Activated T-cell treated with anti-CD3 and anti-CD28 coated beads, Interleukin-2, amount 50 U/mL, for 72 hours (primary cell): ENCODE results near the gene PSMD8. TPM values are rescaled to one million over a fixed set of nuclear protein-coding genes. Genes with fewer than 3 reads are reported as not detected.
"Not testable (repeated sequence)": the region's sequence is repeated elsewhere in the genome, so short reads cannot be mapped to it uniquely, and the experiment has no call there.

ENCODE experiments used
- ATAC-seq, 2 donors: fragments of 150-1000 bp; cut with Tn5 transposase; replicated peaks in 1 of 2; 2 replicates each; pipeline ENCODE4 v1.10.0; 2021; ENCODE audit warnings: moderate library complexity in 2 of 2, mild to moderate bottlenecking in 1 of 2
- DNase-seq, 2 donors: peaks; one replicate each; pipeline ENCODE4 v3.0.0; 2021 to 2022; ENCODE audit warnings: mixed read lengths in 1 of 2
- H3K27ac Mint-ChIP-seq: one replicate; pipeline ENCODE4 v1.8.0; 2022; ENCODE audit warnings: mild to moderate bottlenecking, moderate library complexity, mixed read lengths
- H3K27me3 Mint-ChIP-seq: one replicate; pipeline ENCODE4 v1.8.0; 2022; ENCODE audit warnings: low read depth, mixed read lengths
- H3K36me3 Mint-ChIP-seq, 2 donors: one replicate each; pipeline ENCODE4 v1.8.0; 2022; ENCODE audit warnings: mixed read lengths in 2 of 2, mild to moderate bottlenecking in 1 of 2; ENCODE audit not compliant: insufficient read depth in 2 of 2
- H3K4me1 Mint-ChIP-seq: one replicate; pipeline ENCODE4 v1.8.0; 2022; ENCODE audit warnings: low read depth, mixed read lengths
- H3K4me3 Mint-ChIP-seq, 2 donors: one replicate each; pipeline ENCODE4 v1.8.0; 2022; ENCODE audit warnings: mild to moderate bottlenecking in 2 of 2, mixed read lengths in 2 of 2, moderate library complexity in 2 of 2
- H3K9me3 Mint-ChIP-seq, 2 donors: one replicate each; pipeline ENCODE4 v1.8.0; 2022; ENCODE audit warnings: mixed read lengths in 2 of 2
- total RNA-seq, 2 donors: library from RNA; stranded (reverse); gene quantifications; one replicate each; pipeline ENCODE4 v1.2.3, GENCODE V29; 2022

PSMD8 gene
- total RNA-seq, 2 donors from 2014 or later, result 136 to 168 TPM

DNA sequence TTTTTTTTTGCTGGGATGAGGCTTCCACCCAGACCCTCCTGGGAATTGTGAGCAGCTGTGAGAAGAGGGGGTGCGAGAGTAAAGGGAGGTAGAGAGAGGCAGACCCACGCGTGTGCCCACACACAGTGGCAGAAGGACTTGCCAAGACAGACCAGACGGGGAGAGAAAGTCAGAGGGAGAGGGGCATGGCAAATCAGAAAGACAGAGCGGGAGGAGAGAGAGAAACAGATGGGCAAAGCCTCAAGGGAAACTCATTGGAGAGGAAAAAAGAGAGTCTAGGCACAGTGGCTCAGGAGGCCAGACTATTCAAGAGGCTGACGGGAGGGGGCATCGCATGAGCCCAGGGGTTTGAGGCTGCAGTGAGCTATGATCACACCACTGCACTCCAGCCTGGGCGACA, 21.8 kb upstream of the PSMD8 start:
- no peaks in the 10 kb centered on the region for H3K9me3 Mint-ChIP-seq
- H3K36me3 Mint-ChIP-seq, result no peaks in the 10 kb centered on the region
- DNase-seq (no peak), ATAC-seq (no peak)
- H3K27ac Mint-ChIP-seq, result no peak overlapping the region
- peaks cover 6% of the 10 kb centered on the region for H3K27me3 Mint-ChIP-seq
- no peak overlapping the region for H3K4me3 Mint-ChIP-seq
- H3K4me1 Mint-ChIP-seq, result no peaks in the 10 kb centered on the region

DNA sequence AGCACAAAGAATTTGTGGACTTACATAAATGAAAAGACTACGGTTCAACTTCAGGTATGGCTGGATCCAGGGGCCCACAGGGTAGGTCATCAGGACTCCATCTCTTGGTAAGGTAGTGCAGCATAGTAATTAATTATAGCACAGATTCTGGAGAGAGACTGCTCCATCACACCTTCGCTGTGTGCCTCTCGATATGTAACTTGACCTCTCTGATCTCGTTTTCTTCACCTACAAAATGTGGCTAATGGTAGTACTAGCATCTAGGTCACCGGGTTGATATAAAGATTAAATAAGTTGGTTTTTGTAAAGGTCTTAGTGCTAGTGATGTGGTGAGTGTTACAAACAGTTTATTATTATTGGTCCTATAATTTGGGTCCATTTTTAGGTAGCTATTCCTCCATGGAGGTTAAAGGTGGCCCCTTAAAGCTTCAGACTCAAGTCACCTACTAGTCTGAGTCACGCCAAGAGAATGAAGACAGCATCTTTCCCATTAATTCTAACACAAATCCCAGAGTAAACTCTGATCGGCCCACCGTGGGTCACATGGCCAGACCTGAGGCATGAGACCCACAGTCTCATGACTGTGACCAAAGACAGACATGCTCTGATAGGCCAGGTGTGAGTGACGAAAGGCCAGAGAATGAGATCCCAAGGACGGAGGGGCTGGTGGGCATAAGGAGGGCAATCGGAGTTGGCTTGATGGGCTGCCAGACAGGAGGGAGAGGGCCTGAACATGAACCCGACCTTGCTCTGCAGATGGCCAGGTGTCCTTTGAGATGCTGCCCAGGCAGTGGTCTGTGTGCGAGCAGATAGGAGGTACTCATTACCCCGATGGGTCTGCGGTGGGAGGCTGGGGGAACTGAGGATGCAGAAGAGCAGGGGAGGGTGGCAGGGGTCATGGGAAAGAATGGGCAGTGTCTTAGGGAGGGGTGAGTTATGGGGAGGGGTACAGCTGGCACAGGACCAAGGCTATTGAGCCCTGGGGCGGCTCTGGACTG, 18.3 kb upstream of the PSMD8 start:
- H3K9me3 Mint-ChIP-seq, result no peaks in the 10 kb centered on the region
- ATAC-seq (no peak), DNase-seq (no peak)
- peaks cover 5% of the 10 kb centered on the region for H3K4me1 Mint-ChIP-seq
- H3K4me3 Mint-ChIP-seq, result no peak overlapping the region
- no peak overlapping the region for H3K27ac Mint-ChIP-seq
- no peaks in the 10 kb centered on the region for H3K36me3 Mint-ChIP-seq
- H3K27me3 Mint-ChIP-seq, result peaks cover 22% of the 10 kb centered on the region

DNA sequence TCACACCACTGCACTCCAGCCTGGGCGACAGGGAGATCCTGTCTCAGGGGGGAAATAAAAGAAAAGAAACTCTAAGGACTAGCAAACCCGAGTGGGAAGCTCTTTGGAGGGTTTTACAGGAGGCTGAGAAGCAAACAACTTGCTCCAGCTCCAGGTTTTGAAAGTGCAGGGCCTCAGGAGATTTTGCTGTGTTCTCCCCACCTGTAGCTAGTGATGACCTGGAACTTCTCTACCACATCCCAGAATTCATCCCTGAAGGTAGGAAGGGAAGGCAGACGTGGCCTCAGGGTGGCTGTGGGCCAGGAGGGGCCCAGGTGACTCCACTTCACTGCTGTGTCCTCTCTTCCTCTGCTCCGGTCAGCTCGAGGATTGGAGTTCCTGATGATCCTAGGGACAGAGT, 16.3 kb upstream of the PSMD8 start:
- H3K27ac Mint-ChIP-seq, result no peak overlapping the region
- H3K9me3 Mint-ChIP-seq, result no peaks in the 10 kb centered on the region
- no peaks in the 10 kb centered on the region for H3K36me3 Mint-ChIP-seq
- peaks cover 22% of the 10 kb centered on the region for H3K4me1 Mint-ChIP-seq
- peaks cover 29% of the 10 kb centered on the region for H3K27me3 Mint-ChIP-seq
- ATAC-seq, result no peak
- no peak overlapping the region for H3K4me3 Mint-ChIP-seq
- no peak for DNase-seq

DNA sequence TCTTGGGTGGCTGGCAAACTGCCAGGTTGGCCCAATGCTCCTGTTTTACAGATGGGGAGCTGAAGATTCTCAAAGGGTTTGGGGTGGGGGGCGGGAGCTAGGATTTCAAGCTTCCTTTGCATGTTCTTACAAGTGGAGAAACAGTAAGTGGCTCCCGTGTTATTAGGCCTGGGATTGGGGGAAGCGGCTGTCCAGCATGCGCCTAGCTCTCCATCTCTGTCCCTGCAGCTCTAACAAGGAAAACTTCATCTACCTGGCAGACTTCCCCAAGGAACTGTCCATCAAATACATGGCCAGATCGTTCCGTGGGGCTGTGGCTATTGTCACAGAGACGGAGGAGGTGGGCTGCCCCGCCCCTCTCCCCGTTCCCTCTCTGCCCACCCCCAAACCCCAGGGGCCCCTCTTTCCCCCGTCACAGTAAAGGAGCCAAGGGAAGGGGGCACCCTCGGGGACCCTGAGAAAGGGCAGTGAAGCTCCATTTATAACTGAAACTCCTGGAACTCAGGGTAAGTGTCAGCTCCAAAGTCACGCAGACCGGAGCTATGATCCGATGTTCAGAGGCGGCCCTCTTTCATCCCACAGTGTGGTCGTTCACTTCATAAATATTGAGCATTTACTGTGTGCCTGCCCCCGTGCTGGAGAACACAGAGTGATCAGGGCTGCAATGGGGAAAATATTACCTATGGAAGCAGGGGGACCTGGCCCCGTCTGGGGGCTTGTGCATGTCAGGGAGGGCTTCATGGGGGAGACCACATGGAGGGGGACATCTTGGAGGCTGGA, 14.9 kb upstream of the PSMD8 start:
- no peak overlapping the region for H3K4me3 Mint-ChIP-seq
- no peaks in the 10 kb centered on the region for H3K36me3 Mint-ChIP-seq
- no peak overlapping the region for H3K27ac Mint-ChIP-seq
- ATAC-seq (no peak), DNase-seq (no peak)
- peaks cover 25% of the 10 kb centered on the region for H3K27me3 Mint-ChIP-seq
- no peaks in the 10 kb centered on the region for H3K9me3 Mint-ChIP-seq
- H3K4me1 Mint-ChIP-seq, result peaks cover 23% of the 10 kb centered on the region

DNA sequence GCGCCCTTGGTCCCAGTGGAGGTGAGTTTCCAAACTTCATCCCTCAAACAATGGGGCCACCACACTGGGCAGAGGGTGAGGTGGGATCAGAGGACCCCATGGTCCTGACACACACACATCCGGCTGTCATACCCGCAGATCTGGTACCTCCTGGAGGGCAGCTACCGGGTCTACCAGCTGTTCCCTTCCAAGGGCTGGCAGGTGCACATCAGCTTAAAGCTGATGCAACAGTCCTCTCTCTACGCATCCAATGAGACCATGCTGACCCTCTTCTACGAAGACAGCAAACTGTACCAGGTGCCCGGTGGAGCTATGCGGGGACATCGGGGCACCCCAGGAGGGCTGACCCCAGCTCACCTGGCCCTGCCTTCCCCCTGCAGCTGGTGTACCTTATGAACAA, 14.0 kb upstream of the PSMD8 start:
- DNase-seq (peak in 1 of 2 donors; percentile 26), ATAC-seq (no peak)
- Mint-ChIP-seq H3K36me3 (no peaks in the 10 kb centered on the region), H3K9me3 (no peaks in the 10 kb centered on the region), H3K4me1 (peaks cover 23% of the 10 kb centered on the region), H3K4me3 (peak overlapping the region; percentile 86 to 93), H3K27me3 (peaks cover 23% of the 10 kb centered on the region), H3K27ac (no peak overlapping the region)

DNA sequence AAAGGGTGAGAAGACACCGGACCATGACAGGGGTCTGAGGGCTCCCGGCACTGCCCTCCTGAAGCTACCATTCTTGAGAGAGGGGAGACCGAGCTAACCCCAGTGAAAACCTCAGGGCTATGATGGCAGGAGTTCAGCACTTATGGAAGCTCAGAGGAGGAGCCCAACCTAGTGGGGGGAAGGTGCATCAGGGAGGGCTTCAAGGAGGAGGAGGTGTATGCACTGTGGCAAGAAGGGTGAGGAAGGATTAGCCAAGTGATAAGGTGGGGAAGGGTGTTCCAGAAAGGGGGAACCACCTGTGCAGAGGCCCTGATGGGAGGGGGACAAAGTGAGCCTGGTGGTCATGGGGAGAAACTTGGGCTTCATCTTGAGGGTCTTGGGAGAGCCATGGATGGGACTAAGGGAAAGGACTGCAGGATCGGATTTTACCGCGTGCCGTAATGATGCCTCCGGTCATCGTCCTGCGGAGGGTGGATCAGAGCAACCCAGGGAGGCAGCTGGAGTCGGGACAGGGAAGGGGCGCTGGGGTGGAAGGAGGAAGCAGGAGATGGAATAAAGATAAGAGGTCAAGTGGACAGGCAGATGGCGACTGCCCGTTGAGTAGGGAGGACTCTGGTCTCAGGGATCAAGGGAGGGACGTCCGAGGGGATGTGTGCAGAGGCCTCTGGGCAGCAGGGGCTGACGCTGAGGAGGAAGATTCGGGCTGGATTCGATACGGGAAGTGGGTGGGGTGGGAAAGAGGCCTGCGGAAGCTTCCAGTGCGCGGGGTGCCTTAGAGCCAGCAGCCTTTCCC, 13.3 kb upstream of the PSMD8 start:
- H3K27me3 Mint-ChIP-seq, result peaks cover 25% of the 10 kb centered on the region

DNA sequence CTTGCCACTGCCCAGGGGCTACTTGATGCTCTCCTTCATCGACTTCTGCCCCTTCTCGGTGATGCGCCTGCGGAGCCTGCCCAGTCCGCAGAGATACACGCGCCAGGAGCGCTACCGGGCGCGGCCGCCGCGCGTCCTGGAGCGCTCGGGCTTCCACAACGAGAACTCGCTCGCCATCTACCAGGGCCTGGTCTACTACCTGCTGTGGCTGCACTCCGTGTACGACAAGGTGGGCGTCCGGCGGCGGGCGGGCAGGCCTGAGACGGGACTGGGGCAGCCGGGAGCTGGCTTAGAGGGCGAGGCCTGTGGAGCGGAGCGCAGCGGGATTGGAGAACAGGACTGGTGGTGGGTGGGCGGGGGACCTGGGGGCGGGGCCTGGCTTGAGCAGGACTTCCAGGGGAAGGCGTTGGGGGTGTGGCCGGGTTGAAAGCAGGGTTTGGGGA, 12.7 kb upstream of the PSMD8 start:
- peaks cover 30% of the 10 kb centered on the region for H3K27me3 Mint-ChIP-seq
- ATAC-seq (peak; percentile 78 to 80), DNase-seq (peak; percentile 77 to 86)
- no peaks in the 10 kb centered on the region for H3K36me3 Mint-ChIP-seq
- peak overlapping the region; percentile 86 to 93 for H3K4me3 Mint-ChIP-seq
- no peaks in the 10 kb centered on the region for H3K9me3 Mint-ChIP-seq
- no peak overlapping the region for H3K27ac Mint-ChIP-seq
- H3K4me1 Mint-ChIP-seq, result peaks cover 23% of the 10 kb centered on the region

More for the DNA sequence above, 13.3 kb upstream of the PSMD8 start:
- Mint-ChIP-seq H3K36me3 (no peaks in the 10 kb centered on the region), H3K4me1 (peaks cover 23% of the 10 kb centered on the region), H3K27ac (no peak overlapping the region), H3K4me3 (peak overlapping the region; percentile 86 to 93), H3K9me3 (no peaks in the 10 kb centered on the region)
- no peak for ATAC-seq
- DNase-seq, result no peak

DNA sequence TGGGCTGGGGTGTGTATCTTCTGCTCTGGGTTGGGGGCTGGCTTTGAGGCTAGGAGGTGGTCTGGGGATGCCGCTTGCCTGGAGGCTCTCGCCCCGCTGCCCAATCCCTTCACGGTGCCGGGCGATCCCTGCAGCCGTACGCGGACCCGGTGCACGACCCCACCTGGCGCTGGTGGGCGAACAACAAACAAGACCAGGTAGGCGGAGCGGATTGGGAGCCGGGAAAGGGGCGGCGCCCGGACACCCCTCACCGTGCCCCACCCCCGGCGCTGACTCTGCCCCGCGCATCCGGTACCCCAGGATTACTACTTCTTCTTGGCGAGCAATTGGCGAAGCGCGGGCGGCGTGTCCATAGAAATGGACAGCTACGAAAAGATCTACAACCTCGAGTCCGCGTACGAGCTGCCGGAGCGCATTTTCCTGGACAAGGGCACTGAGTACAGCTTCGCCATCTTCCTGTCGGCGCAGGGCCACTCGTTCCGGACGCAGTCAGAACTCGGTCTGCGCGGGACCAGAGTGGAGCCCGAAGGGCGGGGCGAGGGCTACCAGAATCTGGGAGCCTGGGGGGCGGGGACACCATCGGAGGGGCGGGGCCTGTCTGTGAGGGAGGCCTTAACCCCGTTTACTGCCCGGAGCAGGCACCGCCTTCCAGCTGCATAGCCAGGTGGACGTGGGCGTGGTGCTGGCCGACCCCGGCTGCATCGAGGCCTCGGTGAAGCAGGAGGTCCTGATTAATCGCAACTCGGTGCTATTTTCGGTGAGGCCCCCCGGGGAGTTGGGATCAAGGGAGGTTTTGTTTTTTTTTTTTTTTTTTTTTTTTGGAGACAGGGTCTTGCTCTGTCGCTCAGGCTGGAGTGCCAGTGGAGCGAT, 12.1 kb upstream of the PSMD8 start:
- Mint-ChIP-seq H3K4me3 (peak overlapping the region; percentile 86 to 93), H3K9me3 (no peaks in the 10 kb centered on the region), H3K36me3 (no peaks in the 10 kb centered on the region), H3K27ac (no peak overlapping the region), H3K4me1 (peaks cover 23% of the 10 kb centered on the region), H3K27me3 (peaks cover 30% of the 10 kb centered on the region)
- ATAC-seq (peak; percentile 76 to 81), DNase-seq (peak; percentile 89 to 90)

DNA sequence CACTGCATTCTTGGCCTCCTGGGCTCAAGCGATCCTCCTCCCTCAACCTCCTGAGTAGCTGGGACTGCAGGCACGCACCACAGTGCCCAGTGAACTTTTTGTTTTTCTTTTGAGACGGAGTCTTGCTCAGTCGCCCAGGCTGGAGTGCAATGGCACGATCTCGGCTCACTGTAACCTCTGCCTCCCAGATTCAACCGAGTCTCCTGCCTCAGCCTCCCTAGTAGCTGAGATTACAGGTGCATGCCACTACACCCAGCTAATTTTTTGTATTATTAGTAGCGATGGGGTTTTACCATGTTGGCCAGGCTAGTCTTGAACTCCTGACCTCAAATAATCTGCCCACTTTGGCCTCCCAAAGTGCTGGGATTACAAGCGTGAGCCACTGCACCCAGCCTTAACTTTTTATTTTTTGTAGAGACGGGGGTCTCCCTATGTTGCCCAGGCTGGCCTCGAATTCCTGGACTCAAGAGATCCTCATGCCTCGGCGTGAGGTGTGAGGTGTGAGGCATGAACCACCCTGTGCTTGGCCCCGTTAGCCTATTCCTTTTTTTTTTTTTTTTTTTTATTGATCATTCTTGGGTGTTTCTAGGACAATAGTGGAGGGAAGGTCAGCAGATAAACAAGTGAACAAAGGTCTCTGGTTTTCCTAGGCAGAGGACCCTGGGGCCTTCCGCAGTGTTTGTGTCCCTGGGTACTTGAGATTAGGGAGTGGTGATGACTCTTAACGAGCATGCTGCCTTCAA, 11.3 kb upstream of the PSMD8 start:
- DNase-seq, H3K36me3 Mint-ChIP-seq, H3K9me3 Mint-ChIP-seq, H3K27ac Mint-ChIP-seq, ATAC-seq: not testable (repeated sequence)
- Mint-ChIP-seq H3K4me3 (peak overlapping the region; percentile 86 to 93), H3K27me3 (peaks cover 30% of the 10 kb centered on the region), H3K4me1 (peaks cover 23% of the 10 kb centered on the region)

DNA sequence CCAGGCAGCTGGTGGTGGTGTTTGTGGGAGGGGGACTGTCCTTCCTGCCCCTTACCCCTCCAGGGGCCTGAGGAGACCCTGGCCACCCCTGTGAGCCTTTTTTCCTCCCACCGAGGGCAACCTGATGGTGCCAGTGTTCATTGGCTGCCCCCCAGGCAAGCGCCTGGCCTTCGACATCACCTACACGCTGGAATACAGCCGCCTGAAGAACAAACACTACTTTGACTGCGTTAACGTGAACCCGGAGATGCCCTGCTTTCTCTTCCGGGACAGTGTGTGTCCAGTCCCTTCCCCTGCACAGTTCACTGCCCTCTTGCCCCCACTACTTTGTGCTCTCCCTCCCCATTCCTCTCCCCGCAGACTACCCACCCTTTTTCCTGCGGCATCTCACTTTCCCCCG, 7.3 kb upstream of the PSMD8 start:
- no peak overlapping the region for H3K4me3 Mint-ChIP-seq

DNA sequence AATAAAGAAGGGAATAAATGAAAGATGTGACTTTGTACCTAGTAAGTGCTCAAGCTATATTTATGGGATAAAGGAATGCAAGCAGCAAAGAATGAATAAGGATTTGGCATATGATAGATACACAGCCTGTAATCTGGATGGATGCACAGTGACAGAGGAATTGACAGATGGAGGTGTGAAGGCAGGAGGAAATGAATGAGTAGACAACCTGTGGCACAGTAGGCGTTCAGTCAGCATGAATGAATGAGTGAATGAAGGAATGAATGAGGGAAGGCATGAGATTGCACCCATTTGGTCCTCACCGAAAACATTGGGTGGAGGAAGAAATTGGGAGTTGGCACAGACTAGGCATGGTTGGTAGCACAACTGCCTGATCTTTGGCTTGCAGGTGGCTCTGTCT, 4.8 kb upstream of the PSMD8 start:
- Mint-ChIP-seq H3K27ac (no peak overlapping the region), H3K4me3 (no peak overlapping the region), H3K36me3 (peaks cover 0 to under 1% of the 10 kb centered on the region in 2 donors), H3K9me3 (no peaks in the 10 kb centered on the region), H3K27me3 (peaks cover 7% of the 10 kb centered on the region), H3K4me1 (peaks cover 3% of the 10 kb centered on the region)
- DNase-seq, result no peak
- ATAC-seq, result no peak

More for the DNA sequence above, 7.3 kb upstream of the PSMD8 start:
- DNase-seq, result no peak
- peaks cover 7% of the 10 kb centered on the region for H3K27me3 Mint-ChIP-seq
- no peaks in the 10 kb centered on the region for H3K9me3 Mint-ChIP-seq
- peaks cover 10% of the 10 kb centered on the region for H3K4me1 Mint-ChIP-seq
- no peak for ATAC-seq
- no peaks in the 10 kb centered on the region for H3K36me3 Mint-ChIP-seq
- no peak overlapping the region for H3K27ac Mint-ChIP-seq
